HG03575 (cell line): Measurements from ENCODE around the gene CTSW.

Experiments
- ATAC-seq: cut with Tn5 transposase; IDR thresholded peaks from one replicate; pipeline ENCODE4 v1.9.1; 2021; ENCODE audit not compliant: unreplicated experiment, insufficient number of reproducible peaks, low FRiP score; ENCODE audit errors: extremely low read depth

Gene CTSW

DNA sequence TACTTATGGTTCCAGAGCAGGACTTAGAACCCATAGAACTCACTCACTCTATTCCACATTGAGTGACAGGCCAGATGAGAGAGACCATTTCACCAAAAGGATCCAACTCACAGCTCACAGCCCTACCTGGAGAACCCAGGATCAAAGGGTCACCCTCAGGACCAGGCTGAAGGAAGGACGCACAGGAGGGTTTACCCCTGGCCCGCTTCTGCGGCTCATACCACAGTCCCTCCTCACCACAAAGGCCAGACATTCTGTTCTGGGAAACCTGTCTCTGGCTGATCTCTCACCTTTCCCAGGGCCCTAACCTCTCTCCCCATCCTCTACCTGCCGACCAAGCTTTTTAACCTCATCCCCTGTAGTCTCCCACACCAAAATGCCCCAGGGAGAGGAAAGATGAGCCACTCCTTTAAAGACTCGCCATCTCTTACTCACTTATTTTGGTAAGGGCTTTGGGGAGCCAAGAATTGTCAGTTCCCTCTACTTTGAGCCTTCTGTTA, 15.9 kb downstream of the CTSW start:
- ATAC-seq = no peak

DNA sequence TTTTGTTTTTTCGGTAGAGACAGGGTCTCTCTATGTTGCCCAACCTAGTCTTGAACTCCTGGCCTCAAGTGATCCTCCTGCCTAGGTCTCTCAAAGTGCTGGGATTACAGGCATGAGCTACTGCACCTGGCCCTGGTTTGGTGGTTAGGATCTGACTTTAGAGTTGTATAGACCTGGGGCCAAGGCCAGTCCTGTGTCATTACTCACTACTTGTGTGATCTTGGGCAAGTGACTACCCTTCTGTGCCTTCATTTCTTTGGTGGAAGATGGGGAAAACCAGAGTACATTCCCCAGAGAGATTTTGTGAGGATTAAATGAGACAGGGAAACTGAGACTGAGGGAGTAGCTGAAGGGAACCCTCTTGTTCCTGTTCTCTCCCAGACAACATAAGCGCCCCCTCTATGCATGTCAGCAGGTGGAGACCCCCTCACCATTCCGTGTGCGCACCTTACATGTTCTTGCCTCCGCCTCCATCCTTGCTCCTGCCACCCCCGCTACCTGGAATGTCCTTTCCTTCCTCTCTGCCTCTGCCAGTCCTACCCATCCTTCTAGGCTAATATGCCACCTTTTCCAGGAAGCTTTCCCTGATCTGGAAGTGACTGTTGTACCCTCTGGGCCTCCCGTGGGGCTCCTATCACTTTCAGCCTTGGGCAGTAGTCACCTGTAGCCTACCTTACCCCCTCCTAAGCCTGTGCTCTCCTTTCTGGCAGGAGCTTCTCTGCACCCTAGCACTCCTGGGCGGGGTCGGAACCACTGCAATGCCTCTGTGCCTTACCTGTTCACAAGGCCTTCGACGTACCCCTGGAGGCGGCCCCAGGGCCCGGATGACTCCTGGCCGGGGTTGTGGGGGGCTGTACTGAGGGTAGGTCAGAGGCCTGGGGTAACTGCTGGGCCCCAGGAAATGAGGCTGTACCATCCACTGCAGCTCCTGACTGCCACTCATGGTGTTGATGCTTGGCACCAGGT, 16.7 kb downstream of the CTSW start:
- ATAC-seq = no peak

DNA sequence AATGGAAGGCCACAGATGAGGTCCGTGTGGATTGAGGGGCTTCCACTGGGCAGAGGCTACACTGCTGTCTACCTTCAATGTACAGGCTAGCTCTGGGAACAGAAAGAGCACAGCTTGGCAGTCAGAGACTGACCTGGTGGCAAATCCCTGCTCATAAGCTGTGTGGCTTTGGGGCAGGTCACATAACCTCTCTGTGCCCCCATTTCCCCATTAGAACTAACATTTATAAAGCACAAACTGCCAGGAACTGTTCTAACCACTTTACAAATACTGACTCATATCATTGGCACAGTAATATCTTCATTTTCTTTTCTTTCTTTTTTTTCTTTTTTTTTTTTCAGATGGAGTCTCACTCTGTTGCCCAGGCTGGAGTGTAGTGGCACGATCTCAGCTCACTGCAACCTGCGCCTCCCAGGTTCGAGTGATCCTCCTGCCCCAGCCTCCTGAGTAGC, 17.4 kb downstream of the CTSW start:
- ATAC-seq = no peak

- no peak for ATAC-seq
Measured at GRCh38 chr11:65898656-65899355, 19.2 kb downstream of the CTSW start.

DNA sequence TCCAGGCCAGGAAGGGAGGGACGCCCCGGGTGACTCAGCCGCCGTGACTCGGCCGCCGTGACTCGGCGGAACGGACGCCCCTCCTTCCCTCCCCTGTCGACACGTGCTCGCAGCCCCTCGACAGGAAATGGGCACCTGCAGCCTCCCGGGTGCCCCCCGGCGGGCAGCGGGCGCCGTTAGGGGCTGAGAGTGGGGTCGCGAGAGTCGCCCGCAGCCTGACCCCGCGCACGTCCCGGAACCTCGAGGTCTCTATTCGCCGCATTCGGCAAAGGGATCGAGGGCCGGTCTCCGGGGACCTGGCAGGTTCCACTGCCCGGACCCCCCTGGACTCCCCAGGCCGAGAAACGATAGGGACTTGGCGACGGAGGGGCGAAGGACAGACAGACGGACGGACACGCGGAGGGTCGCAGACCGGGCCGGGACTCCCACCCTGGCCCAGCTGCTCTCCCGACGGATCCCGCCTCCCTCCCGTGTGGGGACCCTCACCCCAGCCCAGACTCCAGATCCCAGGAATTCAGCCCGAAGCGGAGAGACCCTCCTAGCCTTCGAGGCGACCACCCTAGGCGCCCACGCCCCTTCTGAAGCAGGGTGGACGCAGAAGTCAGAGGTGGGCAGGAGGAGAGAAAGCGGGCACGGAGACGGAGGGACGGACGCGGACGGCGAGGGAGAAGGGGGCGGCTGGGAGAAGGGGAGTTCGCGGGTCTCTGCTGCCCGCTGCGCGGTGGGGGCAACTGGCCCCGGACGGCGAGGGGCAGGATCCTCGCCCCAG, 19.9 kb downstream of the CTSW start:
- ATAC-seq = no peak

DNA sequence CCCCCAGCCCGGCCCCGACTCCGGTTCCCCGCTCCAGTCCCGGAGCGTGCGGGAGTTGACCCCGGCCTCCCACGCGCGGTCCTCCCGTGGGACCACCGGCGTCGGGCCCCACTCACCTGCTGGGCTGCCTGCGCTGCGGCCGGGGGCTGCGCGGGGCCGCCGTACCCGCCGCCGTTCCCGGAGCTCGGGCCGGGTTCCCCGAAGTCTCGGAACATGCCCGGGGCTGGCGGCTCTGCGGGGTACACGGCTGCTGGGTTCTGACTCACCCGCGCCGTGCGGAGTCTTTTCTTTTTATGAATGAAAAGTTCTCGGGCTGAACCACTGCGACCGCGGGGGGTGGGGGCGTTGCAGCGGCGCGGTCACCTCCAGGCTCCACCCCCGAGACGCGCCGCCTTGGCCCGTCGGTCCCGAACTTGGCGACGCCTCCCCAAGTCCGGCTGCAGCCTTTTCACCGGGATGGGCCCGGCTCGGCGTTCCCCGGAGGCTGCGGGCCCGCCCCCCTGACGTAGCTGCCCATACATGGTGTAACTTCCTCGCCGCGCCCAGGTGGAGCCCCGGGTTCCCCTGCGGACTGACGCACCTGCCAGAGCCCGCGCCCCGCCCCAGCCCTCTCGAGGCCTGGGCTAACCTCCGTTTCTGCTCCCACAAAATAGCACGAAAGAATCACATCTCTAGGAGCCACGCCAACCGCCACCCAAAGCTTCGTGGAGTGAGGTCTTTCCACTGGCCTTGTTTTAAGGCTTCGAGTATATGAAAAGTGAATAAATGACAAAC, 20.7 kb downstream of the CTSW start, which contains the start of gene FOSL1:
FOSL1 (minus strand) TSS at position 264 of the 774 bp plus-strand sequence; CDS start at position 215, 49 bp downstream.
- ATAC-seq = no peak

DNA sequence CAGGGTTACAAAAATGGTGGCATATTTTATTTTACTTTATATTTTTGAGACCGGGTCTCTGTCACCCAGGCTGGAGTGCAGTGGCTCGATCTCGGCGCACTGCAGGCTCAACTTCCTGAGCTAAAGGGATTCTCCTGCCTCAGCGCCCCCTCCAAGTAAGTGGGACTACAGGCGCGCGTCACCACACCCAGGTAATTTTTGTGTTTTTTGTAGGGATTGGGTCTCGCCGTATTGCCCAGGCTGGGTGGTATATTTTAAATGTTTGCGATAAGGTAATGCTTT, 21.2 kb downstream of the CTSW start:
- ATAC-seq = no peak

GRCh38 chr11:65903068-65903481, 23.4 kb downstream of the CTSW start:
- no peak for ATAC-seq

DNA sequence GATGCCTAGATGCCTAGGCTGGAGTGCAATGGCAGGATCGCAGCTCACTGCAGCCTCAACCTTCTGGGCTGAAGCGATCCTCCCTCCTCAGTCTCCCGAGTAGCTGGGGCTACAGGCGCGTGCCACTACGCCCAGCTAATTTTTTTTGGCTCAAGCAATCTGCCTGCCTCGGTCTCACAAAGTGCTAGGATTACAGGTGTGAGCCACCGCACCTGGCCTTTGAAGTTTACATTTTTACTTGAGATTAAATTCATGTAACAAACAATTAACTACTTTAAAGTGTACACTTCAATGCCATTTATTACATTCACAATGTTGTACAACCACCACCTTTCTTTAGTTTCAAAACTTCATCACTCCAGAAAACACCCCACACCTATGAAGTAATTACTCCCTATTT, 24.1 kb downstream of the CTSW start:
- ATAC-seq = no peak

GRCh38 chr11:65906602-65907001, 27.0 kb downstream of the CTSW start:
- no peak for ATAC-seq

DNA sequence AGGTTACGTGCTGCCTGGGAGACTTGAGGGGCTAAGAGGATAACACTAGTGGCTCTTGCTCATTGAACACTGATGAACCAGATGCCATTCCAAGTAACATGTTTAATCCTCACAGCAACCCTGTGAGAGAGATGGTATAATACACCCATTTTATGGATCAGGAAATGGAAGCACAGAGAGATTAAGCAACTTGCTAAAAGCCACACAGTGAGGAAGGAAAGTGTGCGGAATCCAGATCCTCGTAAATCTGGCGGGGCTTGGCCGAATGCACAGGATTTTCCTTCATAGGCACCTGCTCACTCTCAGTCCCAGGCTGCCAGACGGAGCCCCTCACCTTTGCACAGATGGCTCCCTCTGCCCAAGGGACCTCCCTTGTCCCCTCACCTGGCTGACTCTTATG, 28.2 kb downstream of the CTSW start:
- ATAC-seq = no peak

DNA sequence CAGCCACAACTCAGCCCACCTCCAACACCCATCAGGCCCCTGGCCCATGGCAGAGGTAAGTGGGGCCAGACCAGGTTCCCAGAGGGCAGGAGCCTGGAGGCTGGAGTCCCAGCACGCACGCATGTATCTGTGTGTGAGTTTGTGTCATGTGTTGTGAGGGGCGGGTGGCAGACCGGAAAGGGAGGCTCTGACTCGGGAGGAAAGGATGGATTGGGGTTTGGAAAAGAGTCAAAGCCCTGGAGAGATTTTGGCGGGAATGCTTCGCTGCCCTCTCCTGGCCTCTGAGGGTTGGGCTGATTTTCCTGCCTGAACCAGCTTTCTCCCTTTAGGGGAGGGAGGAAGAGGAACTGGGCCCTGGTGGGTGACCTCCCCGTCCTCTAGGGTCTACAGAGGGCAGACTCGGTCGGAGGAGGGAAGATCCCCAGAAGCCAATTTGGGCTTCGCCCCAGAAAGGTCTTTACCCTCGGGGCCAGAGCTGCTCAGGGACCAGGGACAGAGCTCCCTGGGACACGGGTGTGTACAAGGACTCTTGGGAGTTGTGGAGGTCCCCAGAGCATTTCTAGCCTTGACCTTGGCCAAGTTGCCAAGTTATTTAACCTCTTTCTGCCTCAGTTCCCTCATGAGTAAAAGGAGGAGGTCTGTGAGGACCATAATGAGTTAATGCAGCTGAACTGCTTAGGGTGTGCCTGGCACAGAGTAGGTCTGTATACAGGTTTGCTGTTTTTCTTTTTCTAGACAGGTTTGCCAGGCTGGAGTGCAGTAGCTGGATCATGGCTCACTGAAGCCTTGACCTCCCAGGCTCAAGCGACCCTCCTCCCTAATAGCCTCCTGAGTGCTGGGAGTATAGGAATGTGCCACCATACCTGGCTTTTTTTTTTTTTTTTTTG, 32.3 kb downstream of the CTSW start:
- no peak for ATAC-seq

- no peak for ATAC-seq
Measured at GRCh38 chr11:65912845-65913244, 33.2 kb downstream of the CTSW start.

DNA sequence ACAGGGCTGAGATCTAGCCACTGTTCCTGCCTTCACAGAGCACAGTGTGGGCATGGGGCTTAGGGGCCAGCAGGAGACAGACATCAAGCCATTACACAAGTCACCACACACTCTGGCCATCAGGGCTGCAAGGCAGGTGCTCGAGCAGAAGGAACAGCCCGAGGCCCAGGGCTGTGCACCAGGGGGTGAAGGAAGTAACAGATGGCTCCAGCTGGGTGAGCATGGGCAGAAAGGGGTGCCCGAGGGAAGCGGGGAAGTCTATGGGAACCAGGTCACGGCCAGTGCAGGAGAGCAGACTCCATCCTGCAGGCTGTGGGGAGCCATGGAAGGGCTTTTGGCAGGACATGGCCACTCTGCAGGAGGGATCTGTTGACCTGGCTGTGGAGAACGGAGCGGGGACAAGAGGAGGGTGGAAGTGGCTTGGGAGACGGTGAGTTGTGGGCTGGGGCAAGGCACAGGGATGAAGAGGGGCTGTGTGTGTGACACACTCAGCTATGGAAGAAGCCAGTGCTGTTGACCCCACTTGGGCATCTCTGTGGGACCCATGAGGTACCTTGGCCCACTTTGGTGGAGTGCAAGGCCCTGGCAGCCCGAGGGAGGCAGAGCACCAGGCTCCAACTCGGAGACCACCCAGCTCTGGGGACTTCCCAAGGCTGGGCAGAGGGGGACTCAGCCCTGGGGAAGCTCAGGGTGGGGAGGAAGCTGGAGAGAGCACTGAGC, 35.6 kb downstream of the CTSW start:
- ATAC-seq = no peak

DNA sequence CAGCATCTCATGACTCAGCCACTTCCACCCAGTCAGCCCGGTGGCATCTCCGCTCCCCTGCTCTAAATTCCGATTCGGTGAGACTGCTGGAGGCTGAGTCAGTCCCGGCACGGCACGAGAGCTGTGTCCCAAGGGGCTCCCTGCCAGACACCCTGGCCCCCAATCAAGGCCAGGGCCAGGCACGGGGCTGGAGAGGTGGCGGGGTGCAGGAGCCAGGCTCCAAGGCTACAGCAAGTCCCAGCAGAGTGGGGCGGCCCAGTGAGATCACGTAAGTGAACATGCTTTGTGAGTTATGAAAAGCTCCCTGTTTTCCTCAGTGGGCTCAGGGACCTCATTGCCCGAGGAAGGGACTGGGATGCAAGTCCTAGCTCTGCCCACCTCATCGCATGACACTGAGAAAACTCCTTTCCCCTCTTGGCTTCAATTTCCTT, 36.2 kb downstream of the CTSW start:
- no peak for ATAC-seq

- ATAC-seq = no peak
Measured at GRCh38 chr11:65916391-65916790, 36.8 kb downstream of the CTSW start.

DNA sequence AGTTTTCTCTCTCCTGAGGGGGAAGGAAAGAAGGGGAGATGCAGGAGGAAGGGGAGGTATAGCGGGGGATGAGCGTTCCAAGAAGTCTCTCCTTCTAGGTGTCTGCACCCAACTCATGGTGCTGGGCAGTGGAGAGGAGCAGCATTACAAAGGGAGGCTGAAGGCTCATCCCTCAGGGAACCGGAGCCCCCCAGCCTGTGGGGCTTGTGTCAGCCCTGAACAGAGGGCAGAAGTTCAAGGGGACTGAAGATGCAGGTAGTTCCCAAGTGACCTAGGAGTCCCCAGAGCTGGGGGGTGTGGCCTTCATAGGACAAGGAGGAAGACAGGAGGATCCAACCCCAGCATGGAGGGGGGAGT, 37.4 kb downstream of the CTSW start:
- no peak for ATAC-seq
